COLO668 (cell line): ENCODE data around the gene LAMTOR1.
A peak's percentile ranks its signal among the peaks of the same experiment; 100 is the strongest.

ENCODE experiments used
- DNase-seq: peaks from one replicate; lab custom pipeline; 2025; ENCODE audit not compliant: unreplicated experiment; lab: John Stamatoyannopoulos, UW

Gene LAMTOR1

GRCh38 chr11:72119198-72119597 lies 16.1 kb upstream of the LAMTOR1 start:
- no peak for DNase-seq

DNA sequence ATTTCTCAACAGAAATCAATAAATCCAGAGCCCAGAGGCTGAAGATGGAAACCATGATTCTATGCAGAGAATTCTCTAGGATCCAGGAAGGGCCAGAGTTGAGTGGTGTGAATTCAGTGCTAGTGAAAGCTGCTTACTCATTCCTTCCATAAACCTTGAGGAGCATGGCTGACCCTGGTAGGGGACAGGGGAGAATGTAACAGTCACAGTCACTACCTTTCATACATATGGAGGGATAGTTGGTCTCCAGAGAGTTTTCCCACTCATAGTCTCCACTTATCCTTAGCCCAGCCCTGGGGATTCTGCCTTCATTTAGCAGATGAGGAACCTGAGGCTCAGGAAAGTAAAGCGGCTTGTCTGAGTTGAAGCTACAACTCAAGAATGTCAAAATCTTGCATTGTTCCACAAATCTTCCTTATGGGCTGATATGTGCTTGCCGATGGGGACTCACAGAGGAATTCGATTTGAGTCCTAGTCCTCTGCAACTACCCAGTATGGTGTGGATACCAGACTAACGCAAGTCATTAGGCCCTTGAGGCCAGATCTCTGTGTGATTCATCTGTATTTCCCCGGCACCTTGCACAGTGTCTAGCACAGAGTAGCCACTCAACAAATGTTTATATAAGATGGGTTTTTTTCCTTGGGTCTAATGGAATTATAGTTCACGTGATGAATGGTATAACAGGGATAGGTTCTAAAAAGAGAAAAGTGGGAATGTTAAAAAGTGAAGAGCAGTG lies 13.1 kb upstream of the LAMTOR1 start:
- no peak for DNase-seq

GRCh38 chr11:72114570-72114969 lies 11.5 kb upstream of the LAMTOR1 start:
- DNase-seq: no peak

DNA sequence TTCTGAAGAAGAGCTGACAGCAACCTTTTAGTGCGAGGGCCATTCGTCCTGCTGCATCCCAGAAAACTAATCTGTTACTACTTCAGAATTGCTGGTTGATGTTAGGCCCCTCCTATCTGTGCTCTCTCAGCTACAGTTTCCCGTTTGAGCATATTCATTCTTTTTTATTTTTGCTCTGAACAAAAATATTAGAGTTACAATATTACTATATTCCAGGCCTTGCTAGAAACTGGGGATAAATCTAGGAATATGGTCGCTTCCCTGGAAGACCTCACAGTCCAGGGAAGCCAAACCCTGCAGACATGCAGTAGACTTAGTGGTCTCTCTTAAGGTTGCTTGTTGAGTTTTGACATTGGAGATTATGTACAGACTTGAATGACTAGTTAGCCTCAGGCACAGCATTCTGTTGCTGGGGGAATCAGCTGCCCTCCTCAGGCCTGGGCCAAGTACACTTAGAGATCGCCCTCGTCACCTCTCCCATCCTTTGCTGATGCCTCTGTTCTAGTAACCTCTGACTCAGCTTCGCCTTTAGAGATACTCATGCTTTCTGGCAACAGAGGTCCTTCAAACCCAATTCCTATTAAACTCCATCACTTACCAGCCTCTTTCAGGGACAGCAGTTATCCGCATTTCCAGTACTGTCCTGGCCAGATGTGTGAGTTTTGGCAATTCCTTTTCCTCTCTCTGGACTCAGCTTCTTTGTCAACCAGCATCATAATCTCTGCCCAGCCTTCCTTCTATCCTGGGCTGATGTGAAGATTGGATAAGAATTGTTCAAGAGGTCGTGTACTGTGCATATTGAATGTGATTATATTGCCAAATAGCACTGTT lies 10.1 kb upstream of the LAMTOR1 start:
- no peak for DNase-seq

GRCh38 chr11:72112143-72112977 lies 9.3 kb upstream of the LAMTOR1 start, which contains the start of gene ANAPC15:
Gene ANAPC15 (minus strand): TSS chr11:72112695. CDS start chr11:72111276, 1,419 bp downstream.
- peak; percentile 93 for DNase-seq

DNA sequence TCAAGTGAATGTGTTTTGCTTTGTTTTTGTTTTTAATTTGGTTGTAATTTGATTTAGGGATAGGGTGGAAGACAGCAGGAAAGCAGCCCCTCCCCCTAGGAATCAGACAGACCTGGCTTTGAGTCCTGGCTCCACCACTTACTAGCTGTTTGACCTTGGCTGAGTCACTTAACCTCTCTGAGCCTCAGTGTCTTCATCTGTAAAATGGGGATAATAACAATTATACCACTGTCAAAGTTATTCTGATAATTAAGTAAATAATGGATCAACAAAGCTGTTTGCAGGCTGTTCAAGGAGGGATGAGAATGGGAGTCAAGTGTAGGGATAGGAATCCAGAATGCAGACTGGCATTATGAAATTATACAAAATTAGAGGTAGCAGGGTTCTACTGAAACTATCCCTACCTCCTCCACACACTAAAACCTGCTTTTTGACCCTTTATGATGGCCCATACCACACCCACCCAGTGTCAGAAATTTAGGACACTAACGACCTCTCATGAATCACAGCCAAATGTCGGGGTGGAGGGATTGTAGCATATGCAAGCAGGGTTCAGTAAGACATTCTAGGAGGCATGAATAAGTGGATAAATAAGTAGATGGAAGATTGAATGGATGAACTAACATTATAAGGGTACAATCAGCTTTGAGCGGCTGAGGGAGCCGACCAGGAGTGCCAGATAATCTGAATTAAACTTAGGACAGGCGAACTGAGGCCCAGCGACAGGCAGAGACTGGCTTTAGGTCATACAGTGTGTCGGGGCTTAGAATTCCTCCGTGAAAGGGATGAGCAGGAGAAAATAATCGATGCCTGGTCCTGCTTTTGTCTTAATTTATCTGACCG lies 8.4 kb upstream of the LAMTOR1 start:
- no peak for DNase-seq

DNA sequence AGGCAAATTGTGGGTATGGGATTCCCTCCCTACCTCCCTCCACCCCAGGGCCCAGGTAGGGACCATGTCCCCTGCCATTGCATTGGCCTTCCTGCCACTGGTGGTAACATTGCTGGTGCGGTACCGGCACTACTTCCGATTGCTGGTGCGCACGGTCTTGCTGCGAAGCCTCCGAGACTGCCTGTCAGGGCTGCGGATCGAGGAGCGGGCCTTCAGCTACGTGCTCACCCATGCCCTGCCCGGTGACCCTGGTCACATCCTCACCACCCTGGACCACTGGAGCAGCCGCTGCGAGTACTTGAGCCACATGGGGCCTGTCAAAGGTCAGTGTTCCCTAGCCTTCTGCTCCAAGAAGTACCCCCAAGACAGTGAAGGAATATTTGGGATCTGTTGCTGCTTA lies 2.8 kb upstream of the LAMTOR1 start, which contains the start of gene TOMT:
Gene TOMT (plus strand): TSS at position 37 of the 400 bp plus-strand sequence. CDS start 28 bp downstream, at position 65.
- no peak for DNase-seq

GRCh38 chr11:72103754-72104167 lies 664 bp upstream of the LAMTOR1 start:
- DNase-seq: no peak

DNA sequence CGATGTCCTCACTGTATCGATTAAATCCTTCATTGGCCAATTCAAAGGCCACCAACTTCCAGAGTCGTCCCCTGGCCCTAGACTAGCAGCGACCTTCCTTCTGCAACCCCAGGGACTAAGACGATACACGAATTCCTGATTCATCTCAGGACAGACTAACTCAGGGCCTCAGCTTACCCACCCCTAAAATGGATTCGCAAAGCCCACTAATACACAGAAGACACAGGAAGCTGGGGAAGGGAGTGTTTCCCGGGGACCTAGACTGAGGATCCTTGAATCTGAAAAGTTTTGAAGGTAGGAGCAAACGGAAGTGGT lies 509 bp downstream of the LAMTOR1 start:
- no peak for DNase-seq

DNA sequence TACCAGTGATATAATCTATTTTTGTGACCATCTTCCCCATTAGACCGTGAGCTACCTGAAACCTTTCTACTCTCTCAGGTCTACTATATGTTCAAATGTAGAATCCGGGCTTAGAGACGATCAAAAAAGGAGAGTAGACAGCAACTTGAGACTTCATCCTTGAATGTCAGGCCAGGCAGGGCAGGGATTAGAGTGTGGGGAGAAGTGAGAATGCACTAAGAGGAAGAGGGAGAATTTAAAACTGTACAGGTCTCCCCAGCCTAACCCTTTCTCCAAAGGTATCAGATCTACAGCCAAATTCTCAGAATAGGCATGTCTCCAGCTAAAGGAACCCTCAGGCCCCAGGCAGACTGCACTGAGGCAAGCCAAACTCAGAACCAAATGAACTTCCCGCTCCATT lies 935 bp downstream of the LAMTOR1 start:
- no peak for DNase-seq

DNA sequence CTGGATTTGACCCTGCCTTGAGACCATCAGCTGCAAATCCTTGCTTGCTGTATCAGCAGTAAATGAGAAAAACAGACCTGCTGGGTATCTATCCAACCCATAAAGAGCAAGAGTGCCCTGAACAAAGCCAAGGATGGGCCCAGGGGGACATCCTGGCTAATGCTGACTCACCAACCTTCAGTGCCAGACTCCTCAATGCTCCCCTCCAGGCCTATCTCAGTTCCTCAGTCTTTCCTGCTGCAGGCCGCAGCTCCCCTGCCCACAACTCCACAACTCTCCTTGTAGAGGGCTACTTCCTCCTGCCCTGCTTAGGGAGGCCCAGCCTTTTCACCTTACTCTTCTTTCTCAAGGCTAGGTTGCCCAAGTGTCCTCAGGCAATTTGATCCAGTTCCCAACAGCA lies 2.6 kb downstream of the LAMTOR1 start:
- no peak for DNase-seq

- no peak for DNase-seq
These were observed 3.1 kb downstream of the LAMTOR1 start for GRCh38 chr11:72100009-72100408.

- no peak for DNase-seq
These were observed 4.4 kb downstream of the LAMTOR1 start for GRCh38 chr11:72098741-72099140.

- DNase-seq: peak; percentile 21
These were observed 11.8 kb downstream of the LAMTOR1 start for GRCh38 chr11:72091292-72091691.

- DNase-seq: no peak
These were observed 14.9 kb downstream of the LAMTOR1 start for GRCh38 chr11:72088076-72088808.

- no peak for DNase-seq
These were observed 17.3 kb downstream of the LAMTOR1 start for GRCh38 chr11:72085621-72086351.

DNA sequence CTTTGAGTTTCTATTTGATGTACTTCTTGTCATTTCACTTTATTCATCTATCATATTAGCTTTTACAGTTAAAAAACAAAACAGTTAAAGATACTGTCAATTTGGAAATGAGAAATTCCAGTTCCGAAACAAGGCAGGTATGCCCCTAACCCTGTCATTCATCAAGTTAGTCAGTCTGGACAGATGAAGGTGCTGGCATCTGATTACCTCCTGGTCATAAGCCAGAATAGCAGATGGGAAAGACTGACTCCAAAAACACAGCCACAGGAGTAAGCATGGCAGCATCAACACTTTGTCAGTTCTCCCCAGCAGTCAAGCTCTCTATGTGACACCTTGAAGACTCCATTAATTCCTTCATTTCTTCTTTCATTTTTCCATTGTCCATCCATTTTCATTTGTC lies 18.1 kb downstream of the LAMTOR1 start:
- no peak for DNase-seq

DNA sequence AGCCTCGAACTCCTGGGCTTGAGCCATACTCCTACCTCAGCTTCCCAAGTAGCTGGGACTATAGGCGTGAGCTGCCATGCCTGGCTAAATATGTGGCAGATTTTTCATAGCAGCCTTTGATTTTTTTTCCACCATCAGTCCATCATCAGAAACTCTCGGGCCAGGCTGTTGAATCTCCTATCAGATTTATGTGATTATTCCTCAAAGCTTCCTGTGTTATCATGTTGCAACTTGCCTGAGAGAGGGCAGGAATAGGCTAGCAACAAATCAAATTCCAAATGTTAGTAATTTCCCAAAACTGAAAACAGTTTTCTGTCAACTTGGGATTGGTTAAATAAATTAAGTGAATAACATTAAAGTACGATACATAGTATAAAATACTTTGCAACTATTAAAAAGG lies 19.0 kb downstream of the LAMTOR1 start:
- no peak for DNase-seq

- DNase-seq: no peak
These were observed 19.7 kb downstream of the LAMTOR1 start for GRCh38 chr11:72083414-72083813.
